GM12864 (cell line): ENCODE measurements around the gene CCDC6.
A peak's percentile ranks its signal among the peaks of the same experiment; 100 is the strongest.
"Not testable (repeated sequence)": the region's sequence is repeated elsewhere in the genome, so short reads cannot be mapped to it uniquely, and the experiment has no call there.

Source experiments
- DNase-seq: peaks from one replicate; pipeline ENCODE4 v3.0.0-alpha.2; 2011; ENCODE audit warnings: low read depth
- H3K4me3 ChIP-seq: 2 replicates; pipeline ENCODE4 v1.5.1; 2011; ENCODE audit warnings: mild to moderate bottlenecking, low read depth, low read length, control low read depth
- CTCF ChIP-seq: IDR thresholded peaks from 2 replicates; pipeline ENCODE4 v1.5.1; 2011; ENCODE audit warnings: low read depth, mild to moderate bottlenecking, moderate library complexity, low read length, control low read depth, inconsistent platforms; ENCODE audit errors: missing control alignments

The CCDC6 gene

DNA sequence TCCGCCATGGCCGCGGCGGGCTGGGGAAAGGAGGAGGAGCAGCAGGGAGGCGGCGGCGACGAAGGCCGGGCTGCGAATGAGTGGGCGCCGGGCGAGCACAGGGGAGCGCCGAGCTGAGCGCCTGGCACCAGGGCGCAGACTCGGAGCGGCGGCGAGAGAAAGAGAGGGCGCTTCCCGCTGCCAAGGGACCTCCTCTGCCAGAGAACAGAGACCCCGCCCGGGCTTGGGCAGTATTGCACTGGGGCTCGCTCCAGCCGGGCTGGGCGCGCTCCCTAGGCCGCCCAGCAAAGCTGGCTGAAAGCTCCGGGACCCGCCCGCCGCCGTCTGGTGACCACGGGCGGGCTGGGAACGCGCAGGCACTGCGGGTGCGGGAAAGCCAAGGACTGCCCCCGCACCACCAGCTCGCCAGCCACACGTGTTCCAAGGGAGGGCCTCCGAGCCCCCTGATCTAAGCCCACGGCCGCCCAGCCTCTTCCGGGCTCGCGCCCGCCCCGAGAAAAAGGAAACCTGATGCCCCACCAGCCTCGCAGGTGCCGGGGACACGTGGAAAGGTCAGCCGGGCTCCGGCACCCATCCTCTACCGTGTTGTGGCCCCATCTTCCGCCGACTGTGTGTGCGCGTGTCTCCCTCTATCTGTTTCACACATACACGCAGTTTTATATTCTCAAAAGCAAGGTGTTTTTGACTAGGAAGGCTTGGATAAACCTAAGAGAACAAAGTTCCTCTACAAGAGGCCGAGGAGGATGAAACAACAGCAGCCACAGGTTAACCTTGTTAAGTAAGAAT lies at the start of gene CCDC6:
Gene CCDC6 (minus strand): TSS at position 140 of the 786 bp plus-strand sequence. CDS start 132 bp downstream, at position 8.
- DNase-seq = peak; percentile 72
- H3K4me3 ChIP-seq = peak within 1 kb of the TSS; percentile 92
- peak; percentile 73 for TF ChIP-seq CTCF

DNA sequence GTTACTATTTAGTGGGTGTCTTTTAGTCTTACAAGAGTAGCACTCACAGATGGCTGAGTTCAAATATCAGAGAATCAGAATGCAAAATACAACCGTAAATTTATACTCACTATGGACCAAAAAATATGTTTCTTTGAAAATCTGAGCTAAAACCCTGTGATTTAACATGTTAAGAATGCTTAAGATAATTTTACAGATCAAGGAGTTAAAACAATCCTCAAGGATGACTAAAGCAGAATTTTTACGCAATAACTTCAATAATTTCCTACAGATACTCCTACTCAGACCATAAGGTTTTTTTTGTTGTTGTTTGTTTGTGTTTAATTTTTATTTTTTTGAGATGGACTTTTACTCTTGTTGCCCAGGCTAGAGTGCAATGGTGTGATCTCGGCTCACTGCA lies 47.9 kb upstream of the CCDC6 start:
- no peak for DNase-seq
- no peak for TF ChIP-seq CTCF
- H3K4me3 ChIP-seq = no peak overlapping the region

DNA sequence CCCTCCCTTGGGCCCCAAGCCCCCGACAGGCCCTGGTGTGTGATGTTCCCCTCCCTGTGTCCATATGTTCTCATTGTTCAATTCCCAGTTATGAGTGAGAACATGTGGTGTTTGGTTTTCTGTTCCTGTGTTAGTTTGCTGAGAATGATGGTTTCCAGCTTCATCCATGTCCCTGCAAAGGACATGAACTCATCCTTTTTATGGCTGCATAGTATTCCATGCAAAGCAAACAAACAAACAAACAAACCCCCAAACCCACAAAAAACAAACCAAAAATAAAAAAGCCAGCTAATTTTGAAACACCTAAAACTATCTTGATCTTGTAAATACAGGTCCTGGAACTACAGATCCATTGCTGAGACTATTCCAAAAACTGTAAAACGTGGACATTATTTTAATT lies 47.4 kb upstream of the CCDC6 start:
- H3K4me3 ChIP-seq, DNase-seq: not testable (repeated sequence)

DNA sequence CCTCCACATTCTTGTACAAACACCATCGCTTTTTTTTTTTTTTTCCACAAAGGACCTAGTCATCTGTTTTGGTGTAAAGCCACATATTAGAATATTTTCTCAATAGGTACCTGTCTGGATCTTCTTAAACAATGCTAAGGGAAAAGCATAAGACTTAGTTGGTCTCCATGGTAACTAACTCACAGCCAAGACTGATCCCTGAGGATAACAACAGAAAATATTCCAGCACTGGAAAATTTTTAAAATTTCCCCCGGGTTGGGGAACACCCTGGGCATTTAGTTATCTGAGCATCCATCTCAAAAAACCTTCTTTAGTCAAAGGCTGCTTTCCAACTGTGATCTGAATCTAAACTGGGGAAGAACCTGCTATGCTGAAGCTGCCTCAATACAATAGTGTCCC lies 43.7 kb upstream of the CCDC6 start:
- no peak for TF ChIP-seq CTCF
- DNase-seq = no peak
- H3K4me3 ChIP-seq = no peak overlapping the region

DNA sequence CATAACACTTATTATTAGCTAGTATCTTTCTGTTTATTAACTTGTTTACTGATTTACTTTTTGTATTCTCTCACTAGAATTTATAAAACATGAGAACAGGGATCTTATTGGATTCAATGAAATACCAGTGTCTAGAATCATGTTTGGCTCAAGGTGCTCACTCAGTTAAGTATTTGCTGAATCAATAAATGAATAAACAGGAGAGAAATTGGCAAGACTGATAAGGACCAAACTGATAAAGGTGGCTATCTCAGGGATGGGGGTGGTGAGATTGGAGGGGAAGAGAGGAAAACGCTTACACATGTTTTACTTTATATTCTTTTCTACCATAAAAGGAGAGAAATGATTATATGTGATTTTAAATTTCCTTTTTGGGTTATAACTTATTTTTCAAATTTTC lies 43.3 kb upstream of the CCDC6 start:
- no peak for DNase-seq
- no peak overlapping the region for H3K4me3 ChIP-seq
- TF ChIP-seq CTCF = no peak

DNA sequence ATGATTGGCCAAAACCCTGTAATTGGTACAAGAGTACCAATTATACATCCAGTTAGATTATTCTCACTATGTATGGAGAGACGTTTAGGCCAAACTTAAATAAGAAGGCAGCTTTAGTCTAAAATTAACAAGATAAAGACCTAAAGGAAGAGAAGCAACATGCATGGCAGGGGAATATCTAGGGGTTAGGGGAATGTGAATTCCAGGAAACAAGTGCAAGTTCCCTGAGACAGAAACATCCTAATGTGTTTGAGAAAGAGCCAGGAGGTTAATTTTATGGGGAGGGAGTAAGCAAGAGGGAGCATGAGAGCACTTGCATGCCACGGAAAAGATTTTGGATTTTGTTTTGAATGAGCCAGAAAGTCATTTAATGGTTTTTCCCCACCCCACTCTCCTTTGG lies 39.6 kb upstream of the CCDC6 start:
- H3K4me3 ChIP-seq = no peak overlapping the region
- TF ChIP-seq CTCF = no peak
- DNase-seq = no peak

DNA sequence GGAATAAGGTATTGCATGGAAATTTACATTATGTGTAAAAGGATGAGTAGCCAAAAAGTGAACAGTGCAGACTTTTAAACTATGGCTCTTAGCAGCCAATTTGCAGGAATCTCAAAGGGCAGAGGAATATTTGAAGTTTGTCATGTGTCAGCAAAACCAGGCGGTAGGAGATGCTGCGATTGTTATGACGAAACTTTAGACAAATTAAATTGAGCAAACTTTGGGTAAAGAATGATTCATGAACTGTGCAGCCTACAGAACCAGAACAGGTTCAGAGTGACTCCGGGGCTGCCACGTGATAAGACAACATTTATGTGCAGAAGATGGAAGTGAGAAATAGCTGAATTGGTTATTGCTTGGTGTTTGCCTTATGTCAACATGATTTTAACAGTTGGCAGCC lies 39.2 kb upstream of the CCDC6 start:
- H3K4me3 ChIP-seq = no peak overlapping the region
- TF ChIP-seq CTCF = no peak
- DNase-seq = no peak
